T-helper 17 cell (primary cell): Measurements from ENCODE around the gene MFSD6. TPM values are rescaled to one million over a fixed set of nuclear protein-coding genes. Genes with fewer than 3 reads are reported as not detected.
A peak's percentile ranks its signal among the peaks of the same experiment; 100 is the strongest.
"Not testable (repeated sequence)": the region's sequence is repeated elsewhere in the genome, so short reads cannot be mapped to it uniquely, and the experiment has no call there.

ENCODE experiments used
- ATAC-seq: fragments of 150-1000 bp; cut with Tn5 transposase; 2 replicates; pipeline ENCODE4 v1.10.0; 2021; ENCODE audit warnings: mild to moderate bottlenecking, moderate library complexity
- DNase-seq, 3 donors: peaks; one replicate each; pipeline versions ENCODE4 v3.0.0 to v3.0.0-alpha.2; 2020 to 2021
- H3K9me3 ChIP-seq: one replicate; pipeline ENCODE4 v1.7.0; 2013; ENCODE audit warnings: low read length, mild to moderate bottlenecking; ENCODE audit not compliant: control insufficient read depth, poor library complexity, severe bottlenecking
- H3K27ac Mint-ChIP-seq: one replicate; pipeline ENCODE4 v1.8.0; 2022; ENCODE audit warnings: mild to moderate bottlenecking, moderate library complexity, mixed read lengths
- H3K27me3 Mint-ChIP-seq: one replicate; pipeline ENCODE4 v1.8.0; 2022; ENCODE audit warnings: mixed read lengths
- H3K36me3 Mint-ChIP-seq: one replicate; pipeline ENCODE4 v1.8.0; 2022; ENCODE audit warnings: low read depth, mixed read lengths
- H3K4me1 Mint-ChIP-seq: one replicate; pipeline ENCODE4 v1.8.0; 2022; ENCODE audit warnings: mild to moderate bottlenecking, mixed read lengths
- H3K4me3 Mint-ChIP-seq: one replicate; pipeline ENCODE4 v1.8.0; 2022; ENCODE audit warnings: mild to moderate bottlenecking, moderate library complexity, mixed read lengths
- total RNA-seq, 4 donors: library from RNA in 2 of 4; stranded (reverse) in 2 of 4; gene quantifications; one replicate each; pipeline ENCODE4 v1.2.3 and lab custom pipeline; 2022 to 2026

The MFSD6 gene
- total RNA-seq, 2 donors from 2014 or later = 36.2 to 55.6 TPM

DNA sequence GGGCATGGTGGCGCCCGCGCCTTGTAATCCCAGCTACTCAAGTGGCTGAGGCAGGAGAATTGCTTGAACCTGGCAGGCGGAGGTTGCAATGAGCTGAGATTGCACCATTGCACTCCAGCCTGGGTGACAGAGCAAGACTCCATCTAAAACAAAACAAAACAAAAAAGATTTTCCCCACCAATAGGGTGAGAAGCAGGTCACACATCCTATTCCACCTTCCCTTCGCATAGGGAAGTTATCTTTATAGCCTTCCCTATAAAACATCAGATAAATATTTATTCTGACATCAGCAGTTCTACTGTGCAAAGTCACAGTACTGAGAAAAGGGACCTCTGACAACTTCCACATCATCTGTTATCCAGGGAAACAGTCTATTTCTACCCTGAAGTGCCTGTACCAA lies 101.7 kb downstream of the MFSD6 start:
- not testable (repeated sequence) for DNase-seq, H3K4me3 Mint-ChIP-seq, H3K27me3 Mint-ChIP-seq, H3K4me1 Mint-ChIP-seq, H3K9me3 ChIP-seq, H3K36me3 Mint-ChIP-seq, ATAC-seq
- peak overlapping the region; percentile 53 for H3K27ac Mint-ChIP-seq

DNA sequence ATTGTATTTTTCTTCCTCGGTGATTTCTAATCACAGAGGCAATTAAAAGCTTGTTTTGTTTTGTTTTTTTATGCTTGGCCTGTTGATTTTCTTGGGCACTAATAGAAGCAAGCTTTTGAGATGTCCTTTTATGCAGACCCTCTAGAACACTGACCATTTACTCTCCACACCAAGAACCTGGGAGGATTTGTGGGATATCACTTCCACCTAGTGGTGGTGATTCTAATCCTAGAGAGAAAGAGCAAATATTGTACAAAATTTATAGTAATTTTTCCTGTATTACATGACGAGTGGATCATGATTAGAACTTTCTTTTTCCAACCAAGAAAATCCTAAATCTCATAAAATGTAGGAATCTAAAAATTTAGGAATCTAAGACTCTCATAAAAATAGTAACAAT lies 102.9 kb downstream of the MFSD6 start:
- H3K27me3 Mint-ChIP-seq = no peaks in the 10 kb centered on the region
- DNase-seq (no peak), ATAC-seq (no peak)
- peak overlapping the region; percentile 53 for H3K27ac Mint-ChIP-seq
- no peak overlapping the region for H3K4me3 Mint-ChIP-seq
- peaks cover 12% of the 10 kb centered on the region for H3K4me1 Mint-ChIP-seq
- H3K9me3 ChIP-seq = no peaks in the 10 kb centered on the region
- peaks cover 2% of the 10 kb centered on the region for H3K36me3 Mint-ChIP-seq

DNA sequence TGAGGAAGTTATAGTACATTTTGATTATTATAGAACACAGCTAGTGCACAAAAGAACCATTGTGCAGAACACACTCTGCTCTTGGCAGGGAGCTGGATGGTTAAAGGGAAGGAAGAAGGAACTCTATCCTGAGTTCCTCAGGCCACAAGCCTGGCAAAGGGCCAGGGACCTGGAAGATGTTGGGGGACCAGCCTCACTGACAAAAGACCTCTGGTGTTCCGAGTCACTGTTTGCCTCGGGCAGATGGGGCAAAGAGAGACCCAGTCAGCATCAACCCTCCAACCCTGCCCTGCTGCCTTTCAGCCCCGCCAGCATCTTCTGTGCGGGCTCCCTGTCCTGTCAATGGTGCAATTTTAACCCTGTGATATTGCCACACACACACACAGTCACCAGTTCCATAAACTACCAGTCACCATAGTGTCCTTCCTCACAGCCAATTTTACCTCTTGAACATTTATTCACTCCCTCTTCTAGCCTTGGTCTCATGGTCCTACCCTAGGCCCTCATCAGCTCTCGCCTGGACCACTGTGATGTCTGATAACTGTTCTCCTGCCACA lies 104.5 kb downstream of the MFSD6 start:
- DNase-seq (no peak), ATAC-seq (no peak)
- Mint-ChIP-seq H3K27ac (peak overlapping the region; percentile 73), H3K27me3 (no peaks in the 10 kb centered on the region), H3K4me3 (no peak overlapping the region), H3K4me1 (peaks cover 11% of the 10 kb centered on the region), H3K36me3 (no peaks in the 10 kb centered on the region)
- H3K9me3 ChIP-seq = no peaks in the 10 kb centered on the region

DNA sequence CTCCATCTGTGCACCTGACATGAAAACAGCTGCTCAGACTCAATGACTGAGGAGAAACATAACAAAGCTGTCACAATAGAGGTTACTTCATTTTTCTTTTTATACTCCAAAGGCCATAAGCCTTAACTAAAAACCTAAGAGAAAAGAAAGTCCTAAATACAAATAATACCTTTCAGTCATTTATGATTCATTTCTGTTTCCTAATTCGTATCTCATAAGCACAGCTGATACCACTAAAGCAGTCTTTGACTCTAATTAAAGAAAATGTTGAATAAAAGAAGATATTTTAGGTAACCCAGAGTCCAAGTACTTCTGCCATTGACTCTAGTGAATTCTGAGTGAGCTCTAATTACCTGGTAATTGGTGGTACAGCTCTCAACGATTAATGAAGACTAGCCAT lies 105.7 kb downstream of the MFSD6 start:
- DNase-seq (no peak), ATAC-seq (no peak)
- Mint-ChIP-seq H3K27me3 (no peaks in the 10 kb centered on the region), H3K27ac (peak overlapping the region; percentile 73), H3K36me3 (no peaks in the 10 kb centered on the region), H3K4me1 (peaks cover 11% of the 10 kb centered on the region), H3K4me3 (no peak overlapping the region)
- no peaks in the 10 kb centered on the region for H3K9me3 ChIP-seq

DNA sequence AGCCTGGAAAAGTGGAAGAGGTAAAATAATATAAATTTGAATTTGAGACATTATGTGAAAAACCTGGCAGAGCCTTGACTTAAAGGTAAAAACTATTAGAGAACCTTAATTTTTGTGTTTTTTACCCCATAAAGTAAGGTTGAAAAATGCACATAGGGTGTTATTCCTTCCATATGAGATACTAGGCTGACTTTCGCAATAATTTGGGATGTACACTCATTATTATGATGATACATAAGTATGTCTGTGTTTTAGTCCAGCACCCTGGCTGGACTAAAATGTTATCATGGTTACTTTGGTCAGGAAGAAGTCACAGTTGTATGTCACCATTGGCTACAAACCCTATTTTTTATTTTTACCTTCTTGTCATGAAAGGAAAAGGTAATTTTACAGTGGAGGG lies 106.5 kb downstream of the MFSD6 start:
- Mint-ChIP-seq H3K36me3 (no peaks in the 10 kb centered on the region), H3K4me1 (peaks cover 11% of the 10 kb centered on the region), H3K27me3 (no peaks in the 10 kb centered on the region), H3K4me3 (no peak overlapping the region), H3K27ac (no peak overlapping the region)
- no peak for ATAC-seq
- no peaks in the 10 kb centered on the region for H3K9me3 ChIP-seq
- DNase-seq = no peak

DNA sequence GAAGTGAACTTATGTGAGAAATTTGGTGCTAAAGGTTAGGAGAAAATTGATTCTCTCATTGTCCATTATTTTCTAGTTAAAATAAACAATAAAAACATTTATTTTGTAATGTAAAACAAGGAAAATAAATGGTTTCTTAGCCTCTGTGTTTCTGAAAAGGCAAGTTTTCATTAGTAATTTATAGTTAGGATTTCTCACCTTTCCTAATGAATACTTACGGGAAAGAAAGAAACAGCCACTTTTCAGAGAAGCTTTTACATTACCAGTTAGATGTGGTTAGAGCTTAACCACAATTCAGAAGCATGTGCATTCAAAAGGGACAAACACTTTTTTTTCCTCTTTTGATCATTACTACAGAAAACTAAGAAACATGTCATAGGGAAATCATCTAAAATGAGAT lies 107.5 kb downstream of the MFSD6 start:
- Mint-ChIP-seq H3K4me3 (peak overlapping the region; percentile 33), H3K4me1 (peaks cover 19% of the 10 kb centered on the region), H3K27ac (peak overlapping the region; percentile 47), H3K27me3 (no peaks in the 10 kb centered on the region), H3K36me3 (no peaks in the 10 kb centered on the region)
- ATAC-seq = peak; percentile 80
- no peaks in the 10 kb centered on the region for H3K9me3 ChIP-seq
- DNase-seq = no peak

DNA sequence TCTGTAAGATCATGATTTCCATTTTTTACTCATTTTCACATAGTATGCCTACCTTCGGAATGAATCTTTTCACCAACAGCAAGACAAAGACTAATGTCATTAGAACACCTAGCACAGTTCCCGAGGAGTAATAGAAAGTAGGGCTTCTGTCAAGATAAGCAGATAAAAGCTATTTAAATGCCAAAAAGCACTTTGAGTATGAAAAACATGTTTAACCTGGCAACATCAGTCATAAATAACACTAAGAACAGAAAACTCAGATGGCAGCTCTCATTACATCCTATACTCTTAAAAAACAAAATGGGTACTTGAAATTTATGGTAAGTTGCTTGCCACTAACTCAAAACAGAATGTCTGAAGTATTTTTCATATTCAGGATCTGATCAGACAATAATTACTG lies 109.3 kb downstream of the MFSD6 start:
- no peaks in the 10 kb centered on the region for H3K27me3 Mint-ChIP-seq
- peaks cover 31% of the 10 kb centered on the region for H3K4me1 Mint-ChIP-seq
- peaks cover 4% of the 10 kb centered on the region for H3K36me3 Mint-ChIP-seq
- DNase-seq (no peak), ATAC-seq (no peak)
- H3K4me3 Mint-ChIP-seq = no peak overlapping the region
- no peak overlapping the region for H3K27ac Mint-ChIP-seq
- H3K9me3 ChIP-seq = no peaks in the 10 kb centered on the region

DNA sequence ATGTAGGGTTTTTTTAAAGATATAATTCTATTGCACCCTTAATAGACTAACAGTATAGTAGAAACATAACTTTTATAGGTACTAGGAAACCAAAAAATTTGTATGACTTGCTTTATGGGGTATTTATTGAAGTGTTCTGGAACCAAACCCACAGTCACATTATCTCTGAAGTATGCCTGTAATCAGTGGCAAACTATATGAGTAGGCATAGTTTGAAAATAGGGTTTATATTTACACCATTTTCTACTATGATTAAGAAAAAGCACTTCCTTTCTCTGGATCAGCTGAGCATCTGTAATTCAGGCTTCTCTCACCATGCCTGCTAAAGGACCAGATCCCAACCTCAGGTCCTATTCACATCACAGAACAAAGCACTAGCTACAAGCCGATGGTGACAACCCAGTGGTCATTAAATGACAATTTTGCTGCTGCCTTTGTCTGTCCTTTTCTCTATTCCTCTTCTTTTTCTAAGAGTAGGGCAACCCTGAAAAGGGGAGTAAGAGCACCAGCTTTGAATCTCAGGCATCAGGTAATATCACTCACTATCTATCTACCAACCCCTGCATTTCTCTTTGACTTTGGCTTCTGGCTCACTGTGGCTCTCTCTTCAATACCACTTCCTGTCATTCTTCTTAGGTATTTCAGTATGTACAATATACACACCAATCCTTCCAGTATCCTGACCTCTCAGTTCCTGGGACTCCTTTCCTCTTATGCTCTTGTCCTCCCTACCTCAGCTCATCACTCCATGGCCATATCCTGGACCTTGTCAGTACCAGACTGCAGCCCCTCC lies 112.0 kb downstream of the MFSD6 start:
- Mint-ChIP-seq H3K27me3 (no peaks in the 10 kb centered on the region), H3K4me3 (peak overlapping the region; percentile 62), H3K4me1 (peaks cover 28% of the 10 kb centered on the region), H3K36me3 (peaks cover 10% of the 10 kb centered on the region), H3K27ac (peak overlapping the region; percentile 81)
- DNase-seq (no peak), ATAC-seq (peak; percentile 71)
- no peaks in the 10 kb centered on the region for H3K9me3 ChIP-seq

DNA sequence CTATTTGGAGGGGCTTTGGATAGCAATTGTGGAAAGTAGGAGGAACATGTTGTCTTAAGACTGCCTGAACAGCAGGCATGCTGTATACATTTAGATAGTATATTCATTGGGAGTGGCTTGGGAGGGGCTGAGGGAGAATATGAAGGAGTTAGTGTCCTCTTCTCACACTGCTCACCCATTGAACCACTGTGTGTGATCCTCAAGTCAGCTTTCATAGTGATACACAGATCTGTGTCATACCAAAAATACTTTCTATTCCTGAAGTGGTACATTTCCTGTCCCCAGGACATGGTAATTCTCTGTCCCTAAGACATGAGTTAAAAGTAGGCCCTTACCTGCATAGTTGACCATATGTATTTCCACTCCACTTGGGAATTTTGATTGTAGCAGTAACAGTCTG lies 116.8 kb downstream of the MFSD6 start:
- H3K27me3 Mint-ChIP-seq = no peaks in the 10 kb centered on the region
- H3K4me3 Mint-ChIP-seq = no peak overlapping the region
- H3K36me3 Mint-ChIP-seq = peaks cover 12% of the 10 kb centered on the region
- no peak for DNase-seq
- peaks cover 43% of the 10 kb centered on the region for H3K4me1 Mint-ChIP-seq
- no peaks in the 10 kb centered on the region for H3K9me3 ChIP-seq
- peak overlapping the region; percentile 65 for H3K27ac Mint-ChIP-seq
- no peak for ATAC-seq

DNA sequence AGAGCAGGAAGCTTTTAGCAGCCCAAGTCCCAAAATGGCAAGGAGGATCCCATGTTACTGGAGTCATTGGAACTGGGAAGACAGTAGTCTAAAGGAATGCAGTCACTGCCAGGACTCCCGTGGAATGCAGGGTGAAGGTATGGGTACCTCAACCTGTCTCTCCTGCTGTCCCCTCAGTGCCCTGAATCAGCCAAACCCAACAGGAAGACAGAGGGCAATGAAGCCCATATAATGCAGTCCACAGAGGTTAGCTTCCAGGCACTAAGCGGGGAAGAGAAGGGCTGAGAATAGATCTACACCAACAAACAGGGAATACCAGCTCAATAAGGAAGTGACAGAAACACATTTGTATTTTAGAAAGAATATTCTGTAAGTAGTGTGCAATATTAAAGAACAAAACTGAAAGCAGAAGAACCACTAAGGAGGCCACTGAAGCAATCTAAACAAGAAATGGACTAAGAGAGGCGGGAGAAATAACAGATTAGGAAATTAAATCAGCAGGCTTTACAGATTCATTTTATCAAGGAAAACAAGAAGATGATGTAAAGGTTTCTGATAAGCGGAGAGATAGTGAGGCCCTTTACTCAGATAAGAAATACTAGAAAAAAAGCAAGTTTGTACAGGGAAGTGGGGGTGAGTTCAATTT lies 118.1 kb downstream of the MFSD6 start:
- H3K9me3 ChIP-seq = no peaks in the 10 kb centered on the region
- H3K27me3 Mint-ChIP-seq = no peaks in the 10 kb centered on the region
- H3K4me3 Mint-ChIP-seq = no peak overlapping the region
- peaks cover 12% of the 10 kb centered on the region for H3K36me3 Mint-ChIP-seq
- peak overlapping the region; percentile 6 for H3K27ac Mint-ChIP-seq
- DNase-seq (no peak), ATAC-seq (no peak)
- peaks cover 36% of the 10 kb centered on the region for H3K4me1 Mint-ChIP-seq

DNA sequence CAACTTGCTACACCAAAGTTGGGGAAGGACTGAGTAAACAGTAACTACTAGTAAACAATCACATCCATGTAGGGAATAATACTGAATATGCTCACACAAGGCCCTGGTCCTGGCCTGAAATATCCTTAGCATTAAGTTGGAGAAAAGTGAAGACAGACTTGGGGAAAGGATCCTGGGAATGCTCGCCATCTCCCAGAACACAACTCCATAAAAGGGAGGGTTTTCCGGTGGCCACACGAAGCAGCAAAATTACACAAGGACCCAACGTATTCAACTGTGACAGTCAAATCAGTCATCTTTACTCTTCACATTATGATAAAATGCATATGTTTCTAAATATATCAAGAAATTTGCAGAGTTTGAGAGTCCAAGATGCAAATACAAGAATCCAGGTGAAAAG lies 119.1 kb downstream of the MFSD6 start:
- H3K27me3 Mint-ChIP-seq = no peaks in the 10 kb centered on the region
- H3K4me1 Mint-ChIP-seq = peaks cover 34% of the 10 kb centered on the region

DNA sequence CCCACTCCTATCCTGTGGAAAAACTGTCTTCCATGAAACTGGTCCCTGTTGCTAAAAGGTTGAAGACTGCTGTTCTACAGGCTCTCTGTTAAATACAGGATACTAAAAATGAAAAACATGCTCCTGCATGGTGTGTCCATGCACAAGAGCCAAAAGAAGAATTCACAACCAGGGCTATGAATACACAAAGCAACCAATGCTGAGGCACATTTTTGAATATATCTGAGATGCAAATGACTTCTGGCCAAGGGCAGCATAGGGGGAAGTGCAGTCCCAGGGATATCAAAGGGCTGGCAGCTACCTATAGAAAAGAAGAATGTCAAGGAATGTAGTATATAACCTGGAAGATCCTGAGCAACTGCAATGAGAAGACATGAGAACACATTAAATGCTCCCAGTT lies 119.8 kb downstream of the MFSD6 start:
- no peak overlapping the region for H3K27ac Mint-ChIP-seq

More for the DNA sequence above, 119.1 kb downstream of the MFSD6 start:
- ATAC-seq (no peak), DNase-seq (no peak)
- no peak overlapping the region for H3K27ac Mint-ChIP-seq
- H3K4me3 Mint-ChIP-seq = no peak overlapping the region
- peaks cover 8% of the 10 kb centered on the region for H3K36me3 Mint-ChIP-seq
- H3K9me3 ChIP-seq = no peaks in the 10 kb centered on the region

DNA sequence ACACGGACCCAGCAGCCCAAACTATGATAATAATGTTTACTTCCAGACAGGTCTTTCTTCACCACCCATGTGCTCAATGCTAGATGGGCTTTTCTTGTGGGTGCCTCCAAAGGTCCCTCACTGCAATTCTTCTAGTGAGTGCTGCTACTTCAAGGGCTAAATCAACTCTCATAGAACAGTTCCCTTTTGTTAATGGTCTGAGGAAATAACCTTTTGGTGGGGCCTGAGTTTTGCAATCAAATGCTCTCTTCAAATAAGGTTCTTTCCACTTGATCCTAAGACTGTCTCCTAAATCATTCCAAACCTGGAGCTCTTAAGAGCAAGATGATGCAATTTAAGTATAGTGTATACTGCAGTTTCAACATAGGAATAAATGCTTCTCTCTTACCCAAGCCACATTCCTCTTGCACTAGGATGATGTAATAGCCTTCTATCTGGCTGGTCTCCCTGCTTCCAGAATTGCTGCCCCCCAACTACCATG lies 120.4 kb downstream of the MFSD6 start:
- Mint-ChIP-seq H3K4me3 (no peak overlapping the region), H3K27me3 (no peaks in the 10 kb centered on the region), H3K4me1 (peaks cover 34% of the 10 kb centered on the region), H3K36me3 (peaks cover 4% of the 10 kb centered on the region), H3K27ac (peak overlapping the region; percentile 4)
- no peaks in the 10 kb centered on the region for H3K9me3 ChIP-seq
- no peak for ATAC-seq
- no peak for DNase-seq

More for the DNA sequence above, 119.8 kb downstream of the MFSD6 start:
- peaks cover 4% of the 10 kb centered on the region for H3K36me3 Mint-ChIP-seq
- ATAC-seq (no peak), DNase-seq (no peak)
- no peak overlapping the region for H3K4me3 Mint-ChIP-seq
- H3K4me1 Mint-ChIP-seq = peaks cover 30% of the 10 kb centered on the region
- no peaks in the 10 kb centered on the region for H3K9me3 ChIP-seq
- no peaks in the 10 kb centered on the region for H3K27me3 Mint-ChIP-seq
